HEK293 (cell line): ENCODE results near the gene CCM2.

ENCODE experiments used
- CTCF ChIA-PET: fragments of 350-600 bp; formaldehyde crosslinking; extraction: SDS; loops from one replicate; lab custom pipeline; 2021; ENCODE audit warnings: antibody characterized with exemption; lab: Yijun Ruan, JAX
- POLR2A ChIA-PET: fragments of 300-600 bp; formaldehyde crosslinking; extraction: SDS; loops from one replicate; lab custom pipeline; 2020; ENCODE audit warnings: antibody characterized with exemption, inconsistent platforms; lab: Yijun Ruan, JAX
- H3K27ac ChIP-seq: fragments of 200-500 bp; sonication (Bioruptor generic); 2 replicates; pipeline ENCODE4 v1.5.1; 2014; ENCODE audit warnings: low read depth, low read length, control low read depth, inconsistent platforms; ENCODE audit errors: extremely low read depth
- H3K36me3 ChIP-seq, 2 experiments: fragments of 200-500 bp in 1 of 2; sonication (Bioruptor generic) in 1 of 2; 1 replicate in 1 of 2; 2 replicates in 1 of 2; pipeline ENCODE4 v1.5.1; 2014 to 2017; ENCODE audit warnings: inconsistent platforms in 2 of 2, low read length in 2 of 2; ENCODE audit not compliant: control insufficient read depth in 2 of 2, insufficient read depth in 1 of 2
- H3K4me1 ChIP-seq: fragments of 200-500 bp; sonication (Bioruptor generic); 2 replicates; pipeline ENCODE4 v1.5.1; 2014; ENCODE audit warnings: mild to moderate bottlenecking, low read length, inconsistent platforms; ENCODE audit not compliant: control insufficient read depth, insufficient read depth
- H3K4me3 ChIP-seq: 2 replicates; pipeline ENCODE4 v1.5.1; 2011; ENCODE audit warnings: low read depth, mild to moderate bottlenecking, control low read depth, low read length, moderate library complexity
- H3K9me3 ChIP-seq: fragments of 200-500 bp; sonication (Bioruptor generic); 2 replicates; pipeline ENCODE4 v1.5.1; 2014; ENCODE audit warnings: low read depth, low read length, inconsistent platforms; ENCODE audit not compliant: control insufficient read depth, insufficient read depth
- BCL11B ChIP-seq: fragments of 450-650 bp; formaldehyde crosslinking; IDR thresholded peaks from 2 replicates; pipeline ENCODE4 v1.5.1; 2016; ENCODE audit warnings: low read depth, missing biosample characterization, missing genetic modification characterization
- FEZF1 ChIP-seq: fragments of 450-650 bp; formaldehyde crosslinking; IDR thresholded peaks from 2 replicates; pipeline ENCODE4 v1.5.1; 2016; ENCODE audit warnings: missing biosample characterization, missing genetic modification characterization
- GFI1B ChIP-seq: fragments of 450-650 bp; formaldehyde crosslinking; IDR thresholded peaks from 2 replicates; pipeline ENCODE4 v1.5.1; 2016; ENCODE audit warnings: missing biosample characterization, missing genetic modification characterization
- GLI4 ChIP-seq: fragments of 450-650 bp; formaldehyde crosslinking; IDR thresholded peaks from 2 replicates; pipeline ENCODE4 v1.5.1; 2016; ENCODE audit warnings: missing biosample characterization, missing genetic modification characterization
- HOXD13 ChIP-seq: sonication (generic); formaldehyde crosslinking; IDR thresholded peaks from 2 replicates; pipeline ENCODE4 v1.8.0; 2022; ENCODE audit warnings: missing genetic modification reagents, borderline replicate concordance
- PATZ1 ChIP-seq: fragments of 450-650 bp; formaldehyde crosslinking; IDR thresholded peaks from 2 replicates; pipeline ENCODE4 v1.5.1; 2016; ENCODE audit warnings: missing biosample characterization, missing genetic modification characterization
- PRDM1 ChIP-seq: fragments of 450-650 bp; formaldehyde crosslinking; IDR thresholded peaks from 2 replicates; pipeline ENCODE4; 2016; ENCODE audit warnings: missing biosample characterization, missing genetic modification characterization
- PRDM4 ChIP-seq: fragments of 450-650 bp; formaldehyde crosslinking; IDR thresholded peaks from 2 replicates; pipeline ENCODE4 v1.5.1; 2017; ENCODE audit warnings: missing biosample characterization, missing genetic modification characterization
- TSHZ1 ChIP-seq: fragments of 450-650 bp; formaldehyde crosslinking; IDR thresholded peaks from 2 replicates; pipeline ENCODE4 v1.5.1; 2016; ENCODE audit warnings: missing biosample characterization, missing genetic modification characterization, borderline replicate concordance
- ZBTB48 ChIP-seq: fragments of 450-650 bp; formaldehyde crosslinking; IDR thresholded peaks from 2 replicates; pipeline ENCODE4 v1.5.1; 2016; ENCODE audit warnings: missing biosample characterization, missing genetic modification characterization
- ZFP37 ChIP-seq: fragments of 450-650 bp; formaldehyde crosslinking; IDR thresholded peaks from 2 replicates; pipeline ENCODE4 v1.5.1; 2016; ENCODE audit warnings: missing biosample characterization, missing genetic modification characterization
- ZNF155 ChIP-seq: fragments of 450-650 bp; formaldehyde crosslinking; IDR thresholded peaks from 2 replicates; pipeline ENCODE4 v1.5.1; 2016; ENCODE audit warnings: missing biosample characterization, missing genetic modification characterization
- ZNF157 ChIP-seq: fragments of 450-650 bp; formaldehyde crosslinking; IDR thresholded peaks from 2 replicates; pipeline ENCODE4 v1.5.1; 2016; ENCODE audit warnings: missing biosample characterization, missing genetic modification characterization
- ZNF221 ChIP-seq: fragments of 450-650 bp; formaldehyde crosslinking; IDR thresholded peaks from 2 replicates; pipeline ENCODE4 v1.5.1; 2017; ENCODE audit warnings: missing biosample characterization, missing genetic modification characterization, borderline replicate concordance
- ZNF280C ChIP-seq: fragments of 450-650 bp; formaldehyde crosslinking; IDR thresholded peaks from 2 replicates; pipeline ENCODE4 v1.5.1; 2016; ENCODE audit warnings: missing biosample characterization, missing genetic modification characterization
- ZNF324 ChIP-seq: fragments of 450-650 bp; formaldehyde crosslinking; IDR thresholded peaks from 2 replicates; pipeline ENCODE4 v1.5.1; 2016; ENCODE audit warnings: missing biosample characterization, missing genetic modification characterization
- ZNF354C ChIP-seq: fragments of 450-650 bp; formaldehyde crosslinking; IDR thresholded peaks from 2 replicates; pipeline ENCODE4 v1.5.1; 2016; ENCODE audit warnings: missing biosample characterization, missing genetic modification characterization, low read depth, borderline replicate concordance
- ZNF433 ChIP-seq: fragments of 450-650 bp; formaldehyde crosslinking; IDR thresholded peaks from 2 replicates; pipeline ENCODE4 v1.5.1; 2016; ENCODE audit warnings: missing biosample characterization, missing genetic modification characterization, low read depth
- ZNF510 ChIP-seq: fragments of 450-650 bp; formaldehyde crosslinking; IDR thresholded peaks from 2 replicates; pipeline ENCODE4 v1.5.1; 2018; ENCODE audit warnings: mild to moderate bottlenecking, missing genetic modification characterization, missing biosample characterization; ENCODE audit not compliant: insufficient replicate concordance
- ZNF600 ChIP-seq: fragments of 450-650 bp; formaldehyde crosslinking; IDR thresholded peaks from 2 replicates; pipeline ENCODE4 v1.5.1; 2016; ENCODE audit warnings: missing biosample characterization, missing genetic modification characterization
- ZNF747 ChIP-seq: fragments of 450-650 bp; formaldehyde crosslinking; IDR thresholded peaks from 2 replicates; pipeline ENCODE4 v1.5.1; 2016; ENCODE audit warnings: missing biosample characterization, missing genetic modification characterization
- TF ChIP-seq, protein P1 (sequence below): fragments of 450-650 bp; formaldehyde crosslinking; IDR thresholded peaks from 2 replicates; pipeline ENCODE4 v1.5.1; 2016; ENCODE audit warnings: missing biosample characterization, missing genetic modification characterization

CCM2 gene

DNA sequence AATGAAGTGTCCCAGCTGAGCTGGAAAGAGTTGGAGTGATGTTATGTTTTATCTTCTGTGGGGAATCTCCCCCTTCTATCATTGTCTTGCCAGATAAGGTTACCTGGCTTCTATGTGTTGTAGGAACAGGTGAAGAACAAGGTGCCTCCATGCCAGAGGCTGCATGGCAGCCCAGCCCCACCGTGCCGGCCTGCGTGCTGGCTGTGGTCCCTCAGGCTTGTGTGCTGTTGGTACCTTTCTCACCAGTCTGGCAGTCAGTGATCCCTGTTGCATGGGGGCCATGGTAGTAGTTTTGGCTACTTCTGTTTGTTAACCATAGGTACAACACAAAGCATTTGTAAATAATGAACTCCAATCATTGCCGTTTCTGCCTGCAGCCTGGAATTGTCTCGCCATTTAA lies 37.9 kb downstream of the CCM2 start:
- CTCF ChIA-PET = no interaction called here
- H3K4me1 ChIP-seq = no peaks in the 10 kb centered on the region; the same call in 1 of the 2 replicates
- no peaks in the 10 kb centered on the region for H3K9me3 ChIP-seq
- POLR2A ChIA-PET = no interaction called here
- H3K4me3 ChIP-seq = no peak overlapping the region
- H3K27ac ChIP-seq = no peak overlapping the region
- H3K36me3 ChIP-seq = peaks cover 14 to 22% of the 10 kb centered on the region in 2 experiments
- no peak for TF ChIP-seq ZNF600 (tag by site-specific recombination)
- TF ChIP-seq PRDM4 (tag by site-specific recombination) = no peak

DNA sequence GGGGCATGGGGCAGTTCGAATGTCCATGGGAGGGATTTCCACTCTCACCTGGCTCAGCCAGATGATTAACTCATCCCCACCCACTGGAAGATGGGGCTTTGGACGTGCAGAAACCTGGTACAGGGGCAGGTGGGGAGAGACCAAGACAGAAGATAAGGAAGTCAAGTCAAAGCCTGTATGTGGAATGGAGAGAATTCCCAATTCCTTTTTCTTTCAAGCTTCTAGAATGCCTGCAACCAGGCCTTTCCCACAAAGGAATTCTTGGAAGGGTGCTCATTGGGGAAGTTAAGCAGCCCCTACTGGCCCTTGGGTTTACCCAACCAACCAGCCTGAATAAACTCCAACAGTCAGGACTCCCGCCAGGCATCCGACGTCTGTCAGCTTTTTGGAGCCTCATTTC lies 39.1 kb downstream of the CCM2 start:
- Histone ChIP-seq H3K36me3 (peaks cover 16 to 22% of the 10 kb centered on the region in 2 experiments), H3K4me3 (no peak overlapping the region), H3K4me1 (no peaks in the 10 kb centered on the region), H3K9me3 (no peaks in the 10 kb centered on the region), H3K27ac (no peak overlapping the region)
- TF ChIP-seq TSHZ1 (tag by site-specific recombination) = no peak
- TF ChIP-seq ZNF324 (tag by site-specific recombination) = no peak
- TF ChIP-seq ZNF510 (tag by site-specific recombination) = no peak
- TF ChIP-seq ZNF221 (tag by site-specific recombination) = no peak
- no peak for TF ChIP-seq ZNF280C (tag by site-specific recombination)
- no peak for TF ChIP-seq ZNF354C
- no peak for TF ChIP-seq GLI4 (tag by site-specific recombination)
- ChIA-PET POLR2A (no interaction called here), CTCF (interaction anchor here (1.5 kb wide), 1 partner anchor 96 kb away, joined by 3 read pairs; no protein-coding TSS in a partner anchor)

- POLR2A ChIA-PET = no interaction called here
- peaks cover 6 to 19% of the 10 kb centered on the region in 2 experiments for H3K36me3 ChIP-seq
- H3K4me1 ChIP-seq = no peaks in the 10 kb centered on the region
- CTCF ChIA-PET = no interaction called here
- no peaks in the 10 kb centered on the region for H3K9me3 ChIP-seq
- no peak overlapping the region for H3K4me3 ChIP-seq
- no peak overlapping the region for H3K27ac ChIP-seq
- TF ChIP-seq PRDM1 (tag by site-specific recombination) = no peak
- no peak for TF ChIP-seq ZNF433 (tag by site-specific recombination)
- TF ChIP-seq BCL11B (tag by site-specific recombination) = no peak
- no peak for TF ChIP-seq HOXD13
- TF ChIP-seq GFI1B (tag by site-specific recombination) = no peak
- TF ChIP-seq FEZF1 = no peak
- TF ChIP-seq ZFP37 (tag by site-specific recombination) = no peak
- TF ChIP-seq ZBTB48 (tag by site-specific recombination) = no peak
- no peak for TF ChIP-seq ZNF157 (tag by site-specific recombination)
- TF ChIP-seq, protein P1, sequence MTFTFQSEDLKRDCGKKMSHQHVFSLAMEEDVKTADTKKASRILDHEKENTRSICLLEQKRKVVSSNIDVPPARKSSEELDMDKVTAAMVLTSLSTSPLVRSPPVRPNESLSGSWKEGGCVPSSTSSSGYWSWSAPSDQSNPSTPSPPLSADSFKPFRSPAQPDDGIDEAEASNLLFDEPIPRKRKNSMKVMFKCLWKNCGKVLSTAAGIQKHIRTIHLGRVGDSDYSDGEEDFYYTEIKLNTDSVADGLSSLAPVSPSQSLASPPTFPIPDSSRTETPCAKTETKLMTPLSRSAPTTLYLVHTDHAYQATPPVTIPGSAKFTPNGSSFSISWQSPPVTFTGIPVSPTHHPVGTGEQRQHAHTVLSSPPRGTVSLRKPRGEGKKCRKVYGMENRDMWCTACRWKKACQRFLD (tag by site-specific recombination) = no peak
- TF ChIP-seq ZNF747 (tag by site-specific recombination) = no peak
- TF ChIP-seq ZNF155 = no peak
- TF ChIP-seq PATZ1 (tag by site-specific recombination) = no peak
Measured at GRCh38 chr7:45044338-45044737, 44.3 kb downstream of the CCM2 start.
